ENCODE results near the gene FAIM. TPM values are rescaled to one million over a fixed set of nuclear protein-coding genes. Genes with fewer than 3 reads are reported as not detected.

Gene FAIM
- total and polyA plus RNA-seq, 2 of the 8 experiments (the other 6 are each of a cell fraction or from before 2014, with no cell fraction given), result 1.2 to 7.1 TPM

GRCh38 chr3:138578961-138579574 is 29.5 kb upstream of the FAIM start (continued):
- TF ChIP-seq HDAC6 (IDR thresholded peaks at IDR 0.05; ENCODE audit: low read depth, low read length), result no peak
- no peak for TF ChIP-seq ATF2 (IDR thresholded peaks at IDR 0.05; ENCODE audit: low read length)
- TF ChIP-seq POU5F1 (IDR thresholded peaks at IDR 0.05; ENCODE audit: low read depth, low read length), result no peak
- no peak for TF ChIP-seq MAFK (IDR thresholded peaks at IDR 0.05; ENCODE audit: low read depth, low read length)
- no peak for TF ChIP-seq EP300 (IDR thresholded peaks at IDR 0.05; ENCODE audit: borderline replicate concordance in 1 of 2, low read depth in 2 of 2, low read length in 2 of 2)
- TF ChIP-seq GABPA (IDR thresholded peaks at IDR 0.05; ENCODE audit: borderline replicate concordance, insufficient read depth, low read length), result no peak
- TF ChIP-seq KDM1A (IDR thresholded peaks at IDR 0.05; ENCODE audit: borderline replicate concordance, low read length), result no peak
